ENCODE data around the gene TRIM72. TPM values are rescaled to one million over a fixed set of nuclear protein-coding genes. Genes with fewer than 3 reads are reported as not detected.

The TRIM72 gene
- total RNA-seq, 1 experiment from 2014 or later = 1.8 TPM

DNA sequence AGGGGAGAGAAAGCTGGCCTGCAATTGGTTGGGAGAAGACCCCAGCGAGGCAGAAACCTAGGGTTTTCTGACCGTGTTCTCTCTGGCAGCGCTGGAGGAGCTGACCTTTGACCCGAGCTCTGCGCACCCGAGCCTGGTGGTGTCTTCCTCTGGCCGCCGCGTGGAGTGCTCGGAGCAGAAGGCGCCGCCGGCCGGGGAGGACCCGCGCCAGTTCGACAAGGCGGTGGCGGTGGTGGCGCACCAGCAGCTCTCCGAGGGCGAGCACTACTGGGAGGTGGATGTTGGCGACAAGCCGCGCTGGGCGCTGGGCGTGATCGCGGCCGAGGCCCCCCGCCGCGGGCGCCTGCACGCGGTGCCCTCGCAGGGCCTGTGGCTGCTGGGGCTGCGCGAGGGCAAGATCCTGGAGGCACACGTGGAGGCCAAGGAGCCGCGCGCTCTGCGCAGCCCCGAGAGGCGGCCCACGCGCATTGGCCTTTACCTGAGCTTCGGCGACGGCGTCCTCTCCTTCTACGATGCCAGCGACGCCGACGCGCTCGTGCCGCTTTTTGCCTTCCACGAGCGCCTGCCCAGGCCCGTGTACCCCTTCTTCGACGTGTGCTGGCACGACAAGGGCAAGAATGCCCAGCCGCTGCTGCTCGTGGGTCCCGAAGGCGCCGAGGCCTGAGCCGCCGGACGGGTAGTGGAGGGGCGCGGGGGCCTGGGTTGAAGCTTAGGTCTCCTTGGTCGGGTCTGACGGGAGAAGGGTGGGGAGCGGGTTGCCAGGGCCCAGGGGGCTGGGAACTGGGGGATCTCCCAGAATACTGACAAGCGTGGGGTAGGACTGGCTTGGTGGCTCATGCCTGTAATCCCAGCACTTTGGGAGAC lies 10.4 kb downstream of the TRIM72 start:
- CTCF ChIA-PET = interaction anchor here (0.9 kb wide), 1 partner anchor 17 kb away, joined by 3 read pairs; no protein-coding TSS in a partner anchor
- POLR2A ChIA-PET = no interaction called here
- Mint-ChIP-seq H3K27ac (no peak overlapping the region), H3K4me3 (no peak overlapping the region), H3K9me3 (no peaks in the 10 kb centered on the region), H3K4me1 (peaks cover 3% of the 10 kb centered on the region), H3K36me3 (no peaks in the 10 kb centered on the region), H3K27me3 (ENCODE audit: low read depth) (peaks cover 14% of the 10 kb centered on the region)
- TF ChIP-seq MYBL2 (CRISPR knock-in tag; IDR thresholded peaks at IDR 0.05) = no peak
- TF ChIP-seq SP1 (CRISPR knock-in tag; conservative IDR thresholded peaks at IDR 0.05) = no peak
- TF ChIP-seq, protein P1, sequence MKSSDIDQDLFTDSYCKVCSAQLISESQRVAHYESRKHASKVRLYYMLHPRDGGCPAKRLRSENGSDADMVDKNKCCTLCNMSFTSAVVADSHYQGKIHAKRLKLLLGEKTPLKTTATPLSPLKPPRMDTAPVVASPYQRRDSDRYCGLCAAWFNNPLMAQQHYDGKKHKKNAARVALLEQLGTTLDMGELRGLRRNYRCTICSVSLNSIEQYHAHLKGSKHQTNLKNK (CRISPR knock-in tag; IDR thresholded peaks at IDR 0.05) = no peak
- no peak for TF ChIP-seq ZNF396 (CRISPR knock-in tag; IDR thresholded peaks at IDR 0.05; ENCODE audit: borderline replicate concordance)
- TF ChIP-seq OVOL2 (CRISPR knock-in tag; IDR thresholded peaks at IDR 0.05; ENCODE audit: borderline replicate concordance) = no peak
- TF ChIP-seq ZNF317 (CRISPR knock-in tag; IDR thresholded peaks at IDR 0.05; ENCODE audit: borderline replicate concordance, low read depth) = no peak
- no peak for TF ChIP-seq TEAD1 (CRISPR knock-in tag; IDR thresholded peaks at IDR 0.05)
- TF ChIP-seq, protein P2, sequence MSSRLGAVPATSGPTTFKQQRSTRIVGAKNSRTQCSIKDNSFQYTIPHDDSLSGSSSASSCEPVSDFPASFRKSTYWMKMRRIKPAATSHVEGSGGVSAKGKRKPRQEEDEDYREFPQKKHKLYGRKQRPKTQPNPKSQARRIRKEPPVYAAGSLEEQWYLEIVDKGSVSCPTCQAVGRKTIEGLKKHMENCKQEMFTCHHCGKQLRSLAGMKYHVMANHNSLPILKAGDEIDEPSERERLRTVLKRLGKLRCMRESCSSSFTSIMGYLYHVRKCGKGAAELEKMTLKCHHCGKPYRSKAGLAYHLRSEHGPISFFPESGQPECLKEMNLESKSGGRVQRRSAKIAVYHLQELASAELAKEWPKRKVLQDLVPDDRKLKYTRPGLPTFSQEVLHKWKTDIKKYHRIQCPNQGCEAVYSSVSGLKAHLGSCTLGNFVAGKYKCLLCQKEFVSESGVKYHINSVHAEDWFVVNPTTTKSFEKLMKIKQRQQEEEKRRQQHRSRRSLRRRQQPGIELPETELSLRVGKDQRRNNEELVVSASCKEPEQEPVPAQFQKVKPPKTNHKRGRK (CRISPR knock-in tag; IDR thresholded peaks at IDR 0.05; ENCODE audit: borderline replicate concordance) = no peak
- TF ChIP-seq ELF4 (CRISPR knock-in tag; IDR thresholded peaks at IDR 0.05; ENCODE audit: low read depth) = no peak
- TF ChIP-seq SMAD3 (CRISPR knock-in tag; IDR thresholded peaks at IDR 0.05; ENCODE audit: borderline replicate concordance) = no peak
- TF ChIP-seq ETV6 (CRISPR knock-in tag; IDR thresholded peaks at IDR 0.05) = no peak
- no peak for TF ChIP-seq NR2C2 (CRISPR knock-in tag; IDR thresholded peaks at IDR 0.05)
- TF ChIP-seq, protein P3, sequence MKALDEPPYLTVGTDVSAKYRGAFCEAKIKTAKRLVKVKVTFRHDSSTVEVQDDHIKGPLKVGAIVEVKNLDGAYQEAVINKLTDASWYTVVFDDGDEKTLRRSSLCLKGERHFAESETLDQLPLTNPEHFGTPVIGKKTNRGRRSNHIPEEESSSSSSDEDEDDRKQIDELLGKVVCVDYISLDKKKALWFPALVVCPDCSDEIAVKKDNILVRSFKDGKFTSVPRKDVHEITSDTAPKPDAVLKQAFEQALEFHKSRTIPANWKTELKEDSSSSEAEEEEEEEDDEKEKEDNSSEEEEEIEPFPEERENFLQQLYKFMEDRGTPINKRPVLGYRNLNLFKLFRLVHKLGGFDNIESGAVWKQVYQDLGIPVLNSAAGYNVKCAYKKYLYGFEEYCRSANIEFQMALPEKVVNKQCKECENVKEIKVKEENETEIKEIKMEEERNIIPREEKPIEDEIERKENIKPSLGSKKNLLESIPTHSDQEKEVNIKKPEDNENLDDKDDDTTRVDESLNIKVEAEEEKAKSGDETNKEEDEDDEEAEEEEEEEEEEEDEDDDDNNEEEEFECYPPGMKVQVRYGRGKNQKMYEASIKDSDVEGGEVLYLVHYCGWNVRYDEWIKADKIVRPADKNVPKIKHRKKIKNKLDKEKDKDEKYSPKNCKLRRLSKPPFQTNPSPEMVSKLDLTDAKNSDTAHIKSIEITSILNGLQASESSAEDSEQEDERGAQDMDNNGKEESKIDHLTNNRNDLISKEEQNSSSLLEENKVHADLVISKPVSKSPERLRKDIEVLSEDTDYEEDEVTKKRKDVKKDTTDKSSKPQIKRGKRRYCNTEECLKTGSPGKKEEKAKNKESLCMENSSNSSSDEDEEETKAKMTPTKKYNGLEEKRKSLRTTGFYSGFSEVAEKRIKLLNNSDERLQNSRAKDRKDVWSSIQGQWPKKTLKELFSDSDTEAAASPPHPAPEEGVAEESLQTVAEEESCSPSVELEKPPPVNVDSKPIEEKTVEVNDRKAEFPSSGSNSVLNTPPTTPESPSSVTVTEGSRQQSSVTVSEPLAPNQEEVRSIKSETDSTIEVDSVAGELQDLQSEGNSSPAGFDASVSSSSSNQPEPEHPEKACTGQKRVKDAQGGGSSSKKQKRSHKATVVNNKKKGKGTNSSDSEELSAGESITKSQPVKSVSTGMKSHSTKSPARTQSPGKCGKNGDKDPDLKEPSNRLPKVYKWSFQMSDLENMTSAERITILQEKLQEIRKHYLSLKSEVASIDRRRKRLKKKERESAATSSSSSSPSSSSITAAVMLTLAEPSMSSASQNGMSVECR (CRISPR knock-in tag; IDR thresholded peaks at IDR 0.05; ENCODE audit: borderline replicate concordance) = no peak
- TF ChIP-seq, protein P4, sequence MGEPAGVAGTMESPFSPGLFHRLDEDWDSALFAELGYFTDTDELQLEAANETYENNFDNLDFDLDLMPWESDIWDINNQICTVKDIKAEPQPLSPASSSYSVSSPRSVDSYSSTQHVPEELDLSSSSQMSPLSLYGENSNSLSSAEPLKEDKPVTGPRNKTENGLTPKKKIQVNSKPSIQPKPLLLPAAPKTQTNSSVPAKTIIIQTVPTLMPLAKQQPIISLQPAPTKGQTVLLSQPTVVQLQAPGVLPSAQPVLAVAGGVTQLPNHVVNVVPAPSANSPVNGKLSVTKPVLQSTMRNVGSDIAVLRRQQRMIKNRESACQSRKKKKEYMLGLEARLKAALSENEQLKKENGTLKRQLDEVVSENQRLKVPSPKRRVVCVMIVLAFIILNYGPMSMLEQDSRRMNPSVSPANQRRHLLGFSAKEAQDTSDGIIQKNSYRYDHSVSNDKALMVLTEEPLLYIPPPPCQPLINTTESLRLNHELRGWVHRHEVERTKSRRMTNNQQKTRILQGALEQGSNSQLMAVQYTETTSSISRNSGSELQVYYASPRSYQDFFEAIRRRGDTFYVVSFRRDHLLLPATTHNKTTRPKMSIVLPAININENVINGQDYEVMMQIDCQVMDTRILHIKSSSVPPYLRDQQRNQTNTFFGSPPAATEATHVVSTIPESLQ (CRISPR knock-in tag; IDR thresholded peaks at IDR 0.05) = no peak
- DNase-seq (ENCODE audit: low spot score) (no peak), ATAC-seq (no peak; the same call in 1 of the 2 replicates)

DNA sequence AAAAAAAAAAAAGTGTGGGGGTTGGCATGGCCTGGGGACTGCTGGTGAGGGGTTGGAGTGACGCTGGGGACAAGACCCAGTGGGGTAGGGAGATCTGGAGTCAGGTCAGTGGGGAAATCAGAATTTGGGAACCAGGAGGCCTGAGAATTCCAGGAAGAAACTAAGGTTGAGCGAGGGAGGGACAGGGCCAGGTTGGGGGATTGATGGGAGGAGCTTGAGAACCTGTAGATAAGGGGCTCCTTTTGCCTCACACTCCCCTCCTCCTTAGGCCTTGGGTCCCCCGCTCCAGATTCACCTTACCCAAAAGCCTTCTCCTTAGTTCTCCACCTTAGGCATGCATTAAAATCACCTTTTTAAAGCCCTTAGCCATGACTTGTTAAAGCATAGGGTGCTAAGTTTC lies 11.3 kb downstream of the TRIM72 start:
- no peak for DNase-seq (ENCODE audit: low spot score)
- Mint-ChIP-seq H3K36me3 (no peaks in the 10 kb centered on the region), H3K4me1 (peaks cover 3% of the 10 kb centered on the region), H3K4me3 (no peak overlapping the region), H3K27ac (no peak overlapping the region), H3K9me3 (no peaks in the 10 kb centered on the region), H3K27me3 (ENCODE audit: low read depth) (peaks cover 14% of the 10 kb centered on the region)
- CTCF ChIA-PET = no interaction called here
- POLR2A ChIA-PET = no interaction called here
- ATAC-seq = no peak
- TF ChIP-seq JUN (CRISPR knock-in tag; IDR thresholded peaks at IDR 0.05) (no peak), NR3C1 (CRISPR knock-in tag; conservative IDR thresholded peaks at IDR 0.05; ENCODE audit: low read depth) (no peak), ATF1 (CRISPR knock-in tag; IDR thresholded peaks at IDR 0.05) (no peak), KAT7 (CRISPR knock-in tag; IDR thresholded peaks at IDR 0.05; ENCODE audit: borderline replicate concordance) (no peak), FOXJ3 (CRISPR knock-in tag; IDR thresholded peaks at IDR 0.05; ENCODE audit: borderline replicate concordance) (no peak)
- TF ChIP-seq, protein P5, sequence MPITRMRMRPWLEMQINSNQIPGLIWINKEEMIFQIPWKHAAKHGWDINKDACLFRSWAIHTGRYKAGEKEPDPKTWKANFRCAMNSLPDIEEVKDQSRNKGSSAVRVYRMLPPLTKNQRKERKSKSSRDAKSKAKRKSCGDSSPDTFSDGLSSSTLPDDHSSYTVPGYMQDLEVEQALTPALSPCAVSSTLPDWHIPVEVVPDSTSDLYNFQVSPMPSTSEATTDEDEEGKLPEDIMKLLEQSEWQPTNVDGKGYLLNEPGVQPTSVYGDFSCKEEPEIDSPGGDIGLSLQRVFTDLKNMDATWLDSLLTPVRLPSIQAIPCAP (CRISPR knock-in tag; IDR thresholded peaks at IDR 0.05) = no peak
- TF ChIP-seq, protein P6, sequence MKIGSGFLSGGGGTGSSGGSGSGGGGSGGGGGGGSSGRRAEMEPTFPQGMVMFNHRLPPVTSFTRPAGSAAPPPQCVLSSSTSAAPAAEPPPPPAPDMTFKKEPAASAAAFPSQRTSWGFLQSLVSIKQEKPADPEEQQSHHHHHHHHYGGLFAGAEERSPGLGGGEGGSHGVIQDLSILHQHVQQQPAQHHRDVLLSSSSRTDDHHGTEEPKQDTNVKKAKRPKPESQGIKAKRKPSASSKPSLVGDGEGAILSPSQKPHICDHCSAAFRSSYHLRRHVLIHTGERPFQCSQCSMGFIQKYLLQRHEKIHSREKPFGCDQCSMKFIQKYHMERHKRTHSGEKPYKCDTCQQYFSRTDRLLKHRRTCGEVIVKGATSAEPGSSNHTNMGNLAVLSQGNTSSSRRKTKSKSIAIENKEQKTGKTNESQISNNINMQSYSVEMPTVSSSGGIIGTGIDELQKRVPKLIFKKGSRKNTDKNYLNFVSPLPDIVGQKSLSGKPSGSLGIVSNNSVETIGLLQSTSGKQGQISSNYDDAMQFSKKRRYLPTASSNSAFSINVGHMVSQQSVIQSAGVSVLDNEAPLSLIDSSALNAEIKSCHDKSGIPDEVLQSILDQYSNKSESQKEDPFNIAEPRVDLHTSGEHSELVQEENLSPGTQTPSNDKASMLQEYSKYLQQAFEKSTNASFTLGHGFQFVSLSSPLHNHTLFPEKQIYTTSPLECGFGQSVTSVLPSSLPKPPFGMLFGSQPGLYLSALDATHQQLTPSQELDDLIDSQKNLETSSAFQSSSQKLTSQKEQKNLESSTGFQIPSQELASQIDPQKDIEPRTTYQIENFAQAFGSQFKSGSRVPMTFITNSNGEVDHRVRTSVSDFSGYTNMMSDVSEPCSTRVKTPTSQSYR (CRISPR knock-in tag; IDR thresholded peaks at IDR 0.05) = no peak
